ENCODE results near the gene EXD2. TPM values are rescaled to one million over a fixed set of nuclear protein-coding genes. Genes with fewer than 3 reads are reported as not detected.
A peak's percentile ranks its signal among the peaks of the same experiment; 100 is the strongest.
"Not testable (repeated sequence)": the region's sequence is repeated elsewhere in the genome, so short reads cannot be mapped to it uniquely, and the experiment has no call there.

The EXD2 gene
- total RNA-seq, 1 donor: 12.1 TPM

- no peak for DNase-seq (ENCODE audit: low read depth)
- H3K4me3 ChIP-seq (ENCODE audit: low read depth, low read length): no peak overlapping the region
- TF ChIP-seq CTCF (IDR thresholded peaks at IDR 0.05; ENCODE audit: insufficient read depth, low read length): no peak
These were observed 29.7 kb upstream of the EXD2 start for GRCh38 chr14:69161590-69161989.

- not testable (repeated sequence) for DNase-seq (ENCODE audit: low read depth); H3K4me3 ChIP-seq (ENCODE audit: low read depth, low read length)
These were observed 25.5 kb upstream of the EXD2 start for GRCh38 chr14:69165787-69166186.

GRCh38 chr14:69170839-69171238 lies 20.5 kb upstream of the EXD2 start:
- DNase-seq (ENCODE audit: low read depth): peak; percentile 11
- H3K4me3 ChIP-seq (ENCODE audit: low read depth, low read length): no peak overlapping the region
- no peak for TF ChIP-seq CTCF (IDR thresholded peaks at IDR 0.05; ENCODE audit: insufficient read depth, low read length)

GRCh38 chr14:69171569-69171968 lies 19.7 kb upstream of the EXD2 start:
- H3K4me3 ChIP-seq (ENCODE audit: low read depth, low read length): no peak overlapping the region
- no peak for DNase-seq (ENCODE audit: low read depth)
- no peak for TF ChIP-seq CTCF (IDR thresholded peaks at IDR 0.05; ENCODE audit: insufficient read depth, low read length)

- no peak overlapping the region for H3K4me3 ChIP-seq (ENCODE audit: low read depth, low read length)
- DNase-seq (ENCODE audit: low read depth): no peak
- TF ChIP-seq CTCF (IDR thresholded peaks at IDR 0.05; ENCODE audit: insufficient read depth, low read length): no peak
These were observed 16.2 kb upstream of the EXD2 start for GRCh38 chr14:69175130-69175529.

- H3K4me3 ChIP-seq (ENCODE audit: low read depth, low read length): no peak overlapping the region
- DNase-seq (ENCODE audit: low read depth): peak; percentile 13
- no peak for TF ChIP-seq CTCF (IDR thresholded peaks at IDR 0.05; ENCODE audit: insufficient read depth, low read length)
These were observed 9.8 kb upstream of the EXD2 start for GRCh38 chr14:69181491-69181890.

GRCh38 chr14:69182580-69182979 lies 8.7 kb upstream of the EXD2 start:
- H3K4me3 ChIP-seq (ENCODE audit: low read depth, low read length); DNase-seq (ENCODE audit: low read depth): not testable (repeated sequence)

- H3K4me3 ChIP-seq (ENCODE audit: low read depth, low read length): no peak overlapping the region
- DNase-seq (ENCODE audit: low read depth): no peak
- TF ChIP-seq CTCF (IDR thresholded peaks at IDR 0.05; ENCODE audit: insufficient read depth, low read length): no peak
These were observed 7.6 kb upstream of the EXD2 start for GRCh38 chr14:69183735-69184134.
